ENCODE data around the gene DUOX2. TPM values are rescaled to one million over a fixed set of nuclear protein-coding genes. Genes with fewer than 3 reads are reported as not detected.
"Not testable (repeated sequence)": the region's sequence is repeated elsewhere in the genome, so short reads cannot be mapped to it uniquely, and the experiment has no call there.

DUOX2 gene
- total and polyA plus RNA-seq, 4 donors: 0.06 to 0.08 TPM; not detected in 2

- Histone ChIP-seq H3K27me3 (ENCODE audit: control insufficient read depth in 4 of 4, insufficient read depth in 4 of 4, low read length in 3 of 4) (no peaks in the 10 kb centered on the region), H3K9me3 (ENCODE audit: control insufficient read depth in 4 of 4, low read length in 3 of 4) (no peaks in the 10 kb centered on the region), H3K9ac (ENCODE audit: low read depth in 1 of 2, low read length in 2 of 2) (no peak overlapping the region), H3K36me3 (ENCODE audit: control insufficient read depth in 4 of 4, insufficient read depth in 3 of 4, low read depth in 1 of 4, low read length in 3 of 4) (no peaks in the 10 kb centered on the region), H3K4me3 (ENCODE audit: low read depth in 1 of 3, low read length in 3 of 3) (no peak overlapping the region), H3K4me1 (ENCODE audit: control insufficient read depth in 4 of 4, insufficient read depth in 4 of 4, low read length in 3 of 4) (no peaks in the 10 kb centered on the region), H3K27ac (ENCODE audit: low read depth in 1 of 2, low read length in 2 of 2) (no peak overlapping the region)
- no peak for DNase-seq (ENCODE audit: low spot score)
- TF ChIP-seq, protein P1, sequence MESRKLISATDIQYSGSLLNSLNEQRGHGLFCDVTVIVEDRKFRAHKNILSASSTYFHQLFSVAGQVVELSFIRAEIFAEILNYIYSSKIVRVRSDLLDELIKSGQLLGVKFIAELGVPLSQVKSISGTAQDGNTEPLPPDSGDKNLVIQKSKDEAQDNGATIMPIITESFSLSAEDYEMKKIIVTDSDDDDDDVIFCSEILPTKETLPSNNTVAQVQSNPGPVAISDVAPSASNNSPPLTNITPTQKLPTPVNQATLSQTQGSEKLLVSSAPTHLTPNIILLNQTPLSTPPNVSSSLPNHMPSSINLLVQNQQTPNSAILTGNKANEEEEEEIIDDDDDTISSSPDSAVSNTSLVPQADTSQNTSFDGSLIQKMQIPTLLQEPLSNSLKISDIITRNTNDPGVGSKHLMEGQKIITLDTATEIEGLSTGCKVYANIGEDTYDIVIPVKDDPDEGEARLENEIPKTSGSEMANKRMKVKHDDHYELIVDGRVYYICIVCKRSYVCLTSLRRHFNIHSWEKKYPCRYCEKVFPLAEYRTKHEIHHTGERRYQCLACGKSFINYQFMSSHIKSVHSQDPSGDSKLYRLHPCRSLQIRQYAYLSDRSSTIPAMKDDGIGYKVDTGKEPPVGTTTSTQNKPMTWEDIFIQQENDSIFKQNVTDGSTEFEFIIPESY (IDR thresholded peaks at IDR 0.05): no peak
- TF ChIP-seq HNF4A (conservative IDR thresholded peaks at IDR 0.05) (peak in 1 of 2 donors; percentile 21), GABPA (IDR thresholded peaks at IDR 0.05 in 1 of 2, conservative IDR thresholded peaks at IDR 0.05 in 1 of 2) (no peak), ATF3 (IDR thresholded peaks at IDR 0.05) (no peak), SP1 (IDR thresholded peaks at IDR 0.05) (no peak), RXRA (IDR thresholded peaks at IDR 0.05) (peak in 1 of 2 donors; percentile 12), FOXA1 (IDR thresholded peaks at IDR 0.05) (no peak), TAF1 (conservative IDR thresholded peaks at IDR 0.05) (no peak), REST (IDR thresholded peaks at IDR 0.05) (no peak), EGR1 (IDR thresholded peaks at IDR 0.05; ENCODE audit: low read depth in 2 of 2) (no peak), YY1 (IDR thresholded peaks at IDR 0.05) (no peak), CTCF (IDR thresholded peaks at IDR 0.05; ENCODE audit: low read depth, low read length, missing input control) (no peak), JUND (IDR thresholded peaks at IDR 0.05) (no peak), RAD21 (IDR thresholded peaks at IDR 0.05) (no peak), NR2F2 (IDR thresholded peaks at IDR 0.05) (no peak), FOXA2 (IDR thresholded peaks at IDR 0.05) (peak; percentile 36), HNF4G (IDR thresholded peaks at IDR 0.05) (no peak)
- TF ChIP-seq, protein P2, sequence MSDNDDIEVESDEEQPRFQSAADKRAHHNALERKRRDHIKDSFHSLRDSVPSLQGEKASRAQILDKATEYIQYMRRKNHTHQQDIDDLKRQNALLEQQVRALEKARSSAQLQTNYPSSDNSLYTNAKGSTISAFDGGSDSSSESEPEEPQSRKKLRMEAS (IDR thresholded peaks at IDR 0.05): no peak
Observed at GRCh38 chr15:45083223-45083622, 30.7 kb downstream of the DUOX2 start.

GRCh38 chr15:45082412-45082811, 31.6 kb downstream of the DUOX2 start:
- H3K4me3 ChIP-seq (ENCODE audit: low read depth in 1 of 3, low read length in 3 of 3); H3K9me3 ChIP-seq (ENCODE audit: control insufficient read depth in 4 of 4, low read length in 3 of 4); H3K36me3 ChIP-seq (ENCODE audit: control insufficient read depth in 4 of 4, insufficient read depth in 3 of 4, low read depth in 1 of 4, low read length in 3 of 4); H3K9ac ChIP-seq (ENCODE audit: low read depth in 1 of 2, low read length in 2 of 2); H3K27me3 ChIP-seq (ENCODE audit: control insufficient read depth in 4 of 4, insufficient read depth in 4 of 4, low read length in 3 of 4); DNase-seq (ENCODE audit: low spot score); H3K27ac ChIP-seq (ENCODE audit: low read depth in 1 of 2, low read length in 2 of 2); H3K4me1 ChIP-seq (ENCODE audit: control insufficient read depth in 4 of 4, insufficient read depth in 4 of 4, low read length in 3 of 4): not testable (repeated sequence)
- WGBS: 92% methylated on average over 10 of the region's 10 CpGs

GRCh38 chr15:45080593-45080992, 33.4 kb downstream of the DUOX2 start:
- DNase-seq (ENCODE audit: low spot score); H3K9ac ChIP-seq (ENCODE audit: low read depth in 1 of 2, low read length in 2 of 2); H3K27ac ChIP-seq (ENCODE audit: low read depth in 1 of 2, low read length in 2 of 2); H3K9me3 ChIP-seq (ENCODE audit: control insufficient read depth in 4 of 4, low read length in 3 of 4); H3K27me3 ChIP-seq (ENCODE audit: control insufficient read depth in 4 of 4, insufficient read depth in 4 of 4, low read length in 3 of 4); H3K4me1 ChIP-seq (ENCODE audit: control insufficient read depth in 4 of 4, insufficient read depth in 4 of 4, low read length in 3 of 4); H3K4me3 ChIP-seq (ENCODE audit: low read depth in 1 of 3, low read length in 3 of 3); H3K36me3 ChIP-seq (ENCODE audit: control insufficient read depth in 4 of 4, insufficient read depth in 3 of 4, low read depth in 1 of 4, low read length in 3 of 4): not testable (repeated sequence)
- 93% methylated on average over 2 of the region's 3 CpGs for WGBS

- H3K4me1 ChIP-seq (ENCODE audit: control insufficient read depth in 4 of 4, insufficient read depth in 4 of 4, low read length in 3 of 4); H3K9me3 ChIP-seq (ENCODE audit: control insufficient read depth in 4 of 4, low read length in 3 of 4); H3K27ac ChIP-seq (ENCODE audit: low read depth in 1 of 2, low read length in 2 of 2); H3K9ac ChIP-seq (ENCODE audit: low read depth in 1 of 2, low read length in 2 of 2); DNase-seq (ENCODE audit: low spot score); H3K36me3 ChIP-seq (ENCODE audit: control insufficient read depth in 4 of 4, insufficient read depth in 3 of 4, low read depth in 1 of 4, low read length in 3 of 4); H3K27me3 ChIP-seq (ENCODE audit: control insufficient read depth in 4 of 4, insufficient read depth in 4 of 4, low read length in 3 of 4); H3K4me3 ChIP-seq (ENCODE audit: low read depth in 1 of 3, low read length in 3 of 3): not testable (repeated sequence)
- 92% methylated on average over 5 of the region's 5 CpGs for WGBS
Observed at GRCh38 chr15:45079628-45080246, 34.2 kb downstream of the DUOX2 start.
